Activated gamma-delta T cell treated with Interleukin-2 at 50 U/mL for 16 hours (primary cell): ENCODE results near the gene HOXB13.

Experiments
- DNase-seq: peaks from one replicate; pipeline ENCODE4 v3.0.0-alpha.2; 2020

The HOXB13 gene

DNA sequence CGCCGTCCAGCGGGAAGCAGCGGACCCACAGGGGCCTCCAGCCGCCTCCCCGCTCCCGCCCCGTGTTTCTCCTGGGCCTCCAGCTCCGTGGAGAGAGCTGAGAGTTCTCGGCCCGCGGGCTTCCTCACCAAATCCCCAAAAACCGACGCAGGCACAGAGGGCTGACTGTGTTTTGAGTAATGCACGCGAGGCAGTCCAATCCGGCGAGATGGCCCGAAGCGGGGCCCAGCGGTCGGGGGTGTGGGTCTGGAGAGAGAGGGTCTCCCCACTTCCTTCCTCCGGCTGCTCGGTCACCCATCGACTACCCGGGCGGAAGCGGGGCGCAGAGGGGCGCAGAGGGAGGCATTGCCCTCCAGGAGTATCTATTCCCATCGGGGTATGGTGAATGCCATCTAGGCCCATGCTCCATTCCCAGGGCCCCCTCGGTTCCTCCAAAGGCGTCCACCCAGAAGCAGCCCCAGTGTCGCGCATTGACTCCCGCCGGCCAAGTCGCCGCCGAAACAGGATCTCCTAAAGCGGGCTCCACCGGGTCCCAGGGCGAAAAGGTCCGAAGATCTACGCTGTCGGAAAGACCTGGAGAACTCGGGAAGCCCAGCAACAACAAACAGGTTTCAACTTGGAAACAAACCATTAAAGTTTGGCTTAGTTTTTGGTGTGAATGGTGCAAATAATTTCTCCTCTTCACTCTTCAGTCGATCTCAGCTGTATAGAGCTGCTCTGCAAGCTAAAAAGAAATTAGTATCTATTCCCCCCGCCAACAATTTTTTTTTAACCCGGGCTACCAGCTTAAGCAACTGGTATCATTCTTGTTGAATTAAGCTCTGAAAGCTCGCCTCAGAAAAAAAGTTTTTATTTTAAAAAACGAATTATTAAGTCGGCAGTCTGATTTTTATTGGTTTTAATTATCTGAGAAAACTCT is 19.2 kb upstream of the HOXB13 start:
- DNase-seq: no peak

DNA sequence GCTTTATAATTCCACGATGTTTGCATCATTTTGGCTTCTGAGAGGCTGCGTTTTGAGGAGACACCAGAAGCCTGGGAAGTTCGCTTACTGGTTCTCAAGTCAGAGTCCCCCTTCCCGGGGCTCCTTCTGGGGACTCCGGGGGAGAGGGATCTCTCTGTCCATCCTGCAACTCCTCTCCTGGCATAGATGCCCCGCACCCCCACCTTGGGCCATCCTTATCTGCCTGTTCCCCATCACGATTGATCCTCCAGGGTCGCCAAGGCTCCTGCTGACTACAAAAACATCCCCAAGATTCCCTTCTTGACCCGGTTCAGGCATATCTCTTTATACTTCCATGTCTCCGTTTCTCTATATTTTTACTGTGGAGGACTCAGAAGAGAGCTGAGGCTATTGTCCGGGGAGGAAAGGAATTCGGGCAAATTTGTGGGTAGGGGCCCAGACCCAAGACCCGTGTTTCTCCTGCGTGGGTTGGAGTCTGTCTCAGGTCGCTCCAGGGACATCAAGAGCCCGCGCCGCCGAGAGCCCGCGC is 18.4 kb upstream of the HOXB13 start:
- DNase-seq: no peak

DNA sequence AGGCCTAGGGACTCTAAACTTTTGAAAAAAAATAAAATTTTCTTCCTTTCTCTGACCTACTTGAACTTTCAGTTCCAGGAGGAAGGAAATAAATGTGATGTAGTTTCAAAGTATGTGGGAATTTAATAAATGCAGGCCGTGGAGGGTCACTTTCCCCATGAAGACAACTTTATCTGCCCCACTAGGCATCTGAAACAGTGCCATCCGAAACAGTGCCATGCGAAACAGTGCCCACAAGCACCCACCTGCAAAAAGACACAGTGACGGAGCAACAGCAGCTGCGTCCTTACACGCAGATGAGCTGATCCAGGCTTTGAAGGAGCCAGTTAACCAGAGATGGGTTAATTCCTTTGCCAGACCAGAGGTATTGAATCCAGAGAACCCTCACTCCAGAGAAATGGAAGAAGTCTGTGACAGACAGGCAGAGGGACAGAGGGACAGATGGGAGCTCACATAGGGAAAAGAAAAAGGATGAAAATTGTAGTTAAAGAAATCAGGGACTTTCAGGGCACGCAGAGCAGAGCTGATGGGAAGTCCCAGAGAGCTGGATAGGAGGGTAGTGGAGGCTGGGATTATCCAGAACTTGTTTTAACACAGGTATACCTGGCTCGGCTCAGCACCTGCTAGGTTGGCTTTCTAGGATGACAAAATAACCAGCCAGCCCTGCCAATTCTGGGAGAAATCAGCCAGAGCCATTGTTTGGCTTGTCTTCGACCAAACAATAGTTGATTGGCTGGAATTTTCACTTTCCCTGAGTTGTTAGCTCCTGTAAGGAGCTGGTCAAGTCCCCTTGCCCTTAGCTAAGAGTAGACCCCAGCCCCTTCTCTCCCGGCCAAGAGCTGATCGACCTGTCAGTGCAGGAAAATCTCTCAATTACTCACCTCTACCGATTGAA is 17.1 kb upstream of the HOXB13 start:
- DNase-seq: no peak

DNA sequence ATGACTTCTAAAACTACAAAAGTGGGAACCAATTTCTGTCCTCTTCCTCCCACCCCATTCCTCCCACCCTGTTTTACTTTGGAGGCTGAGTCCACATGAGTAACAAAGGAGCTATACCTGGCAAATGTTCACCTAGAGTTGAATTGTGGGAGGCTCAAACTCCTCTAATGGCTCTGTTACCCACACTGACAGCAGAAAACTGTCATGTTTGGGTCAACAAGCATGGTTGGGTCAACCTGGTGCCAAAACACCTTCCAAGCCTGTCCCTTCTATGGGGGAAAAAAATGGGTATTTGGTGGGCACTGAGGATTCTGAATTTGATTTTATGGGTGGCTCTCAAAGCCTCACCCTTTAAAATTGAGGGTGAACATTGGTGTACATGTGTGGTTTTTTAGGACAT is 12.0 kb upstream of the HOXB13 start:
- DNase-seq: no peak

DNA sequence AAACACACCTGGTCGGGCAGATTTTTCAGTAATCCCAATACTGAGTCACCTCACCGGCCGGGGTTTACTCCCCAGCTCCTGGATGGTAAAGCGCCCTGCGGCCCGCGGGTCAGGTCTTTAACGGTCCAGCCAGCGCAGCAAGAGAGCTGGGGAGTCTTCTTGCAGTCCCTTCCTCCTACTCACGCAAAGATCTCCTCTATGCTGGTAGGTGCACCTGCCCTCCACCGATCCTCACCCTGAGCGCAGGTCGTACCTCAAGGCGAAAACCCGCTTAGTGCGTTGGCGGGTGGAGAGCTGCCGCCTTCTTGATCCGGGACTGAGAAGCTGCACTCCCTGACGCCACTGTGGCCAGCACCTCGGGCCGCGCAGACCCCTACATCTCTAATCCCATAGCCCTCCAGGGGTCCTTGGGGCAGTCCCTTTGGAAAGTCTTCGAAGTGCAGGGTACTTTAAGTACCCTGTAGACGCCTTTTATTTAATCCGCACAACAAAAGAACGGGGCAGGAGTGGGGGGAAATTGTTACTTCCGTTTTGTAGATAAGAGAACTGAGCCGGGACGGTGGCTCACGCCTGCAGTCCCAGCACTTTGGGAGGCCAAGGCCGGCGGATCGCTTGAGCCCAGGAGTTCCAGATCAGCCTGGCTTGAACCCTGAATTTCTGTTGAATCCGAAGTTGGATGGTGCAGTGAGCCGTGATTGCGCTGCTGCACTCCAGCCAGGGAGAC is 10.4 kb upstream of the HOXB13 start:
- no peak for DNase-seq

DNA sequence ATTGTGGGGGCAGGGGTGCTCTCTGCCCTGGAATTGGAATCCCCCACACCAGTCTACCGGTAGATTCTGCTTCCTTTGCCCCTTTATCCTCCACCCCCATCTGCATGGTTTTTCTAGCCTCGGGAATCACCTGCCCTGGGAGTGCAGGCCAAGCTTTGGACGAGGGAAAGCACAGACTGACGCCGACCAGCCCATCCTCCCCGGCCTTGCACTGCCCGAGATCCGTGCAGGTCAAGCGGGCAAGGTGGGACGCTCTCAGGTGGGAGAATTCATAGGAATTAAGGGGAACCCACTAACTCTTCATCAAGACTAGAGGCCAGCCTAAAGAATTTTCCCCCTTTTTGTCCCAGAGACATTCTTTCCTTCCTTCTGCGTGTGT is 9.9 kb upstream of the HOXB13 start:
- DNase-seq: no peak

DNA sequence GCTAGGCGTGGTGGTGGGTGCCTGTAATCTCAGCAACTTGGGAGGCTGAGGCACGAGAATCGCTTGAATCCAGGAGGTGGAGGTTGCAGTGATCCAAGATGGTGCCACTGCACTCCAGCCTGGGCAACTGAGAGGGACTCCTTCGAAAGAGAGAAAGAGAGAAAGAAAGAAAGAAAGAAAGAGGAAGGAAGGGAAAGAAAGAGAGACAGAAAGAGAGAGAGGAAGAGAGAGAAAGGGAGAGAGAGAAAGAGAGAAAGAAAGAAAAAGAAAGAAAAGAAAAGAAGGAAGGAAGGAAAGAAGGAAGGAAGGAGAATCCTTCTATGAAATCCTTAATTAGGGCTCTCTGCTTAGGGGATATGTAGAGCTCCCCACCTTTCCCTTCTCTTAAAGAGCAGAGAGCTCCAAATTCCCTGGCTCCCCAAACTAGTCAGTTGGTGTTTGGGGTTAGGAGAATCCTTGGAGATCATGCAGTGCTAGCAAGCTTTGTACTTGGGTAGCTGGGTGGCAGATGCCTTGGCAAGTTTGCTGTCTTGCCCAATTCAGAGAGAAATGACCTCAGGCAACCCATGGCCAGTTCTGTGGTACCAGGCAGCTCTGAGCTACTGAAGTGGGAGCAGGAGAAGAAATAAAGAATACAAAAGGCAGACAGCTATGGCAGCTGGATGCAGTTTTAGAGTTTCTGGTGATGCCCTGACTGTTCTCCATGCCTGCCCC is 8.9 kb upstream of the HOXB13 start:
- DNase-seq: no peak

DNA sequence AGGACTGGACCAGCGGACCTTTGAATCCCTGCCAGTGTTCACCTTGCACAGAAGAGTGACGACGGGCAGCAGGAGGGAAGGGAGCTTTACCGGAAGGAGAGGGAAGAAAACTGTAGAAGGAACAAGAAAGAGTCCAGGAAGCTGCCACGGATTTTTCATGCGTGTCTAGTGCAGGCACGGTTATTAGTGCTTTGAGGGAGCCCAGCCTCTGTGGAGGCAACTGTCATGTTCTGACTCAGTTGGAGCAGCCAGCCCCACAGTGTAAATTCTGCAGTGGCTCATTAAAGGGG is 6.5 kb upstream of the HOXB13 start:
- no peak for DNase-seq

DNA sequence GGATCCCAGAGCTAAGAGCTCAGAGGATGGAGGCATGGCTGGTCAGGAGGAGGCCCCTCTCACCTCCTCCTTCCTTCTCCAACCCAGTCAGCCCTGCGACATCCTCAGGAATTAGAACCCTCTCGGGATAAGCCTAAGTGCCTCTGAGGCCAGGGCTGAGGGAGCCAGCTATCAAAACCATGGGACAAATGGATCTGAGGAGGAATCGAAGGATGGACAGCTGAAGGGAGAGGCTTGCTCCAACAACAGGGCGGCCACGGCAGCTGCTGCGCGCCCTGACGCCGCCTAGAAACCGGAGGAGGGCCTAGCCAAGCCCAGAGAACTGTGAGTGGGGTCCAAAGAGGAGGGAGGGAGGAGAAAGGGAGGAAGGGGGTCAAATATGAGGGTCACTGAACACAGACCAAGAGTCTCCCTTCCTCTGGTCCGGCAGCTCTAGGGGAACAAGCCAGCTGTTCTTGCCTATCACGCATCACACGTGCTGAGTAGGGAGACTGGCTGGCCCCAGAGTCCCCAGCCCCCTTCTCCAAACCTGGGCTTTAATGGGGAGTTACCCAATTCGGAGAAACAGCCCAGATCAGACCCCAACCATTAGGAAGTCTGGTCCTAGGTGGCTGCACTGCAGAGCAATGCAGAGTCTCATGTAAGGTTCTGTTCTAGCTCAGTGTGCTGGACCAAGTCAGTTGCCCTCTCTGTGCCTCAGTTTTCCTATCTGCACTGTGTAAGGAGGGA is 5.9 kb upstream of the HOXB13 start:
- no peak for DNase-seq

DNA sequence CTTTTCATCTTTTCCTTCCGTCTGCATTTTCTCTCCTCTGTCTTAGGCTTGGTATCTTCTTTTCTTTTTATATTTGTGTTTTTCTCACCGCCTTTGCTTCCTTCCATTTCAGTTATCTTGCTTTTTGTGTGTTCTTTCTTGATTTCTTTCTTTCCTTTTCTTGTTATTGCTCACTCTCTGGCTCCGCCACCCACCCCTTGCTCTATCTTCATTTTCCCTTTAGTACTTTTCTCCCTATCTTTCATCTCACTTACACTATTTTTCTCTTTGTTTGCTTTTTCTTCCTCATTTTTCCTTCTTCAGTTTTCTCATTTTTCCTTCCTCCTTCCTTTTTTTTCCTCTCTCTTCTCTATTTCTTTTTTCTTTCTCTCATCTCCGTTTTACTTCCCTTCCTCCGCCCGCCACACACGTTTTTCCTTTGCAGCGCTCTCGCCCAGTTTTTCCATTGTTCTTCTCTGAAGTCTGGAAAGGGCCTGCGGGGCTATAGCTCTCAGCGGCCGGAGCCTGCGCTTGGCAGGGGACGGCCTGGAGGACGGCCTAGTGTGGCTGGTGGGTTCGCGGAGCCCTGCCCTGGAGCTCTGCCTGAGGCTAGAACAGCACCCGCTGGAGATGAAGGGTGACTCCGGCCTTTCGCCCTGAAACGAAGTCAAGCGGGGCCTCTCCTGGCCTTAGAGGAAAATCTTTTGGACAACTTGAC is 5.2 kb upstream of the HOXB13 start:
- DNase-seq: no peak

DNA sequence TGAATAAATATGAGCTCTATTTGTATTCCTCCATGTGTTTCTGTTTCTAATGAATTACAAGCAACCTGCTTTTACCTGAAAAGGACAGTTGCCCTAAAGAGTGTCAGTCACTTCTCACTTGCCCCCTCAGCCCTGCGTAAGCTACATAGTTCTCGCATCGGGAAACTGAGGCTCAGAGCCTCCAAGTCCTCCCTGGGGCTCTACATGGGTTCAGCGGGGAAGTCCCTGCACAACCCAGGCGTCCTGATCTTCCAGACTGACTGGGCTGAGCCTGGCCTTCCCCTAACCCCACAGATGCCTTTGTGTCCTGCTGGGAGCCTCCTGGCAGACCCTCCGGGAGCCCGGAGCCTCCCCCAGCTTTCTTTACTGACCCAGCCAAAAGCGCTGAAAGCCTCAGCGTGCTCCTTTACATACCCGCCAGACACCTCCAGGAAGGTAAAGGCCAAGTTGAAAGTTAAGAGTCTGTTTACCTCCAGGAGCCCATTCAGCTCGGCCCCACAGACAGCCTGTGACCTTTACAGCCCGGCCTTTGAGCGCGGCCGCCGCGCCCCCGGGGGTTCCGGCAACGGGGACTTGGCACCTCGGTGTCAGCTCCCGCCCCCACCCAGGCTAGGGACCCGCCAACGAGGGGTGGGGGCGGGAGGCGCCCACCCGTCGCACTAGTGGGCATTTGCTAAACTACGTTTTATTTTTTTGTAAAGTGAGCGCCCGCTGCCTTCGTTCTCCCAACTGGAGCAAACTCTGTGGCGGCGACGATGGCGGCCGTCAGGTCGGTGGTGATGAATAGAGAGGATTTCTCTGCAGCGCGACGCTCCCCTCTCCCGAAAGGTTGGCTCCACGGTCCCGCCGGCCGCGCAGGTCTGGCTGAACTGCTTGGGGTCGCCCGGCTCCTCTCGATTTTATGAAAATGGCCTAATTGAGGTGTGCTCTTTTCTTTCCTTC is 4.4 kb upstream of the HOXB13 start:
- no peak for DNase-seq

DNA sequence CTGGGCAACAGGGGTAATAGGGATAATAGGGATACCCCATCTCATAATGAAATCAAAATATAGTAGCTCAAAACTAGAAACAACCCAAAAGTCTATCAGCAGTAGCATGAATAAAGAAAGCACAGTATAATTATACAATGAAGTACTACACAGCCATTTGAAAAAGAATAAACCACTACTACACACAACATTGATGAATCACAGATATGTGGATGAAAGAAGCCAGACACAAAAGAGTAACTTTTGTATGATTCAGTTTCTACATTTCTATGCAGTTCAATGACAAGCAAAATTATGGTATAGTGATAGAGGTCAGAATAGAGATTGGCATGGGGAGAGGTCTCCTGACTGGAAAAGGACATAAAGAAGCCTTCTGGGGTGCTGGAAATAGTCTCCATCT is 2.8 kb upstream of the HOXB13 start:
- no peak for DNase-seq

DNA sequence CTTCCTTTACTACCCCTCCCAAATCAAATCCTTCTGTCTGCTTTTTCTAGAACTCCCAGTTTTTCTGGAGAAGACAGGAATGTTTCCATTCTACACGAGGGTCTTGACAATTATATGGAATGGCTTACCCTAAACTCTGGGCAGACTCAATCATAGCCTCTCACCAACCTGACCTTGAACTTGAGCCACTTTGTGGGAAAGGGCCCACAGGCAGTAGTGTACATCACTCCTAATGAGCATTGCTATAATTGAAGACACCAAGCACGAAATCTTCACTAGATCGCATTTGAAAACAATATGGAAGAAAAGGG is 1.6 kb upstream of the HOXB13 start:
- no peak for DNase-seq

DNA sequence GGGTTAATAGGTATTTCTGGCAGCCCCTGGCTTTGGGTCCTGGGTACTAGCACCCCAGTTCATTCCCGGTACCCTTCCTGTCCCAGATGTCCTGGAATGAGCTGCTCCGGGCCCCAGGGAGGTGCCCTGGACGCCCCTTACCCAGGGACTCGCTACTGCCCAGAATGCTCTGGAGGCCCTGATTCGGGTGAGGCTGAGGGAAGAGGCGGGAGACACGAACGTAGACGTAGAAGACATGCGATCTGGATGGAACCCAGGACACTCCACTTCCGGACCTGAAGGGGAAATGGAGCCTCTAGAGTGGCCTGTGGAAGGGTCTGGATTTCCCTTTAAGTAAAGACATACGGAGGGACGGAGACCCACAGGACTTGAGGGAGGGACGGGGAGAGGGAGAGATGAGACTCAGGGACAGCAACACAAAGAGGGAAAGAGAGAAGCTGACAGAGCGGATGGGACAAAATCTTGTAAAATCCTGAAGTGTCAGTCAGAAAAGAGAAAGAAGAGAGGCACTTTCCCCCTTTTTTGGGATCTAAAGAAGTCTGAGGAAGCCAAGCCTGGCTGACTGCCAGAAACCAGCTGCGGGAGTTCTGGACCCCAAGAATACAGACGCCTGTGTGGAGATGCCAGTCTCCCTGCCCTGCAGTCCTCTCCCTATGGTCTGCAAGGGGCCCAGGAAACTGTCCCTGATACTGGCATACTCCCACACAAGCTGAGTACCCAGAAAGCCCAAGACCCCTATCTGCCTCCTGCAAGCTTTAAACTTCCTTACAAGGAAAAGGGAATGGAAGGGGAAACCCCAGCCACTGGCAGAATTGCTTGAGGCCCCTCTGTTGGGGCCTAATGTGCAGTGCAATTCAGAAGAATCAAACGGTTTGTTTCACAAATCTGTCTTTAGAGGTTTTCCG is 1.0 kb upstream of the HOXB13 start:
- no peak for DNase-seq

DNA sequence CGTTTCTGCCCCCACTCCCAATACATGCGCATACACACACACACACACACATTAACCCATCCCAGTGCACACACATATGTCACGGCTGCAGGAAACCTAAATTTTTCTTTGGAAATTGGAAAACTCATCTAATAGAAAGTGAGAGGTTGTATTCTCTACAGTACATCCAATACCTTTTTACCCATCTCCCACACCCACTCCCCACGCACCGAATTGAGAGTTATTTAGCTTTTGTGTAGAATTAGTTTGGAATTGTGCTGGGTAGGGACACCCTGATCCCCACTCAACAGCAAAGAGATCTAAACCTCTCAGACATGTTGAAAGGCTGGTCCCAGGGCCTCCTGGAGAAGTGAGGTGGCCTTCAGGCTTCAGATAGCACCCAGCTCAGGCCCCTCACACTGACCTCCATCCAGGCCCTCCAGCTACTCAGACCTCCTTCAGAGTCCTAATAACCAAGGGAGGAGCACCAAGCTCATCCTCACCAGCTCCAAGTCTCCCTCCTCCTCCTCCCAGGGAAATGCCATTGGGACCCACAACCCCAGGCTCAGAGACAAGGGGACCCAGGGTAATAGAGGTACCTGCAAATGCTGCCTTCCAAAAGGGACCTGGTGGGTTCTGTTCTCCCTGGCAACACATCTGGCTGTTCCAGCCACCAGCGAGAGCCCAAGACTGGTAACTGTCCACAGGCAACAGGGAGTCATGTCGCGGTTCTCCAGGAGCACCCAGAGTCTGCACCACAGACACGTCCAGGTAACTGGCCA is 955 bp downstream of the HOXB13 start:
- no peak for DNase-seq

DNA sequence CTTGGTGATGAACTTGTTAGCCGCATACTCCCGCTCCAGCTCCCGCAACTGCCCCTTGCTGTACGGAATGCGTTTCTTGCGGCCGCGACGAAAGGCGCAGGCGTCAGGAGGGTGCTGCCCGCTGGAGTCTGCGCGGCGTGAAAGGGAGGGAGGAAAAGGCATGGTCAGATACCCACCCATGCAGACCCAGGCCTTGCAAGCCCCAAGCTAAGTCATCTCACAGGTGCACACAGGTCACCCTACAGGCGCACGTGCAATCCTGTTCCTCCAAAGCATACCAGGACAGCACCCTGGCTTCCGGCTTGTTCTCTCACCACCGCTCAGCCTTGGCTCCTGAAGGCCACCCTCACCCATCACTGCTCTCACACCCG is 1.6 kb downstream of the HOXB13 start:
- DNase-seq: no peak

DNA sequence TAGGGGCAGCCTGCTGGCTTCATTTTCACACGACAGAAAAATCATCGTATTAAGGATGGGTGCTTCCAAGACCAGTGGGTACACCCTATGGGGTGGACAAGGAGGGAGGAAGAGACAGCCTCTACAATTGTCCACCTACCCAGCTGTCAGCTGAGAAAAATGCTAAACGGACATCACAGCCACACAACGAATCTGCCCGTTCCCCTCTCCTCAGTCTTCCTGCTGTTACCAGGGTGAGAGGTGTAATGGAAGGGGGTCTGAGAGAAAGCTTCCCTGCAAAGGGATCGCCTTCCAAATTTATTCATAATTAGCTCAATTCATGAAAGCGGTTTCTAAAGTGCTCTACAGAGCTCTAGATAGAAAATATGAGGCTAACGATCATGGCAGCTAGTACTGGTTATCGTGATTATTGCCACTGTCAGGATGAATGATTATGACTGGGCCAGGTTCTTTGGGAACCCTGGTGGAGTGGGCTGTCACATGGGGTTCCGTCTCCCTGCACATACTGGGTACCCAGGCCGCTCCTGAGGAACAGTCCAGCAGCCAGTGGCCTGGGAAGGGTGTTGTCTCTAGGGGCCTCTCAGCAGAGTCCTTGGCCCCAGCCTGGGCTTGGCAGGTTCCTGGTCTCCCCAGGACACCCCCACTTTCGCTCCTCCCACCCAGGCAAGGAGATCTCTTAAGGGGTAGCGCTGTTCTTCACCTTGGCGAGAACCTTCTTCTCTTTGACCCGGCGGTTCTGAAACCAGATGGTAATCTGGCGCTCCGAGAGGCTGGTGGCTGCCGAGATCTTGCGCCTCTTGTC is 2.2 kb downstream of the HOXB13 start:
- DNase-seq: no peak
